Stimulated activated effector memory CD8-positive, alpha-beta T cell treated with anti-CD3 and anti-CD28 coated beads, Interleukin-12 subunit alpha, Interleukin-12 subunit beta, amount 100 ng/mL, for 72 hours (primary cell): Measurements from ENCODE around the gene WDR11.

Experiments used
- ATAC-seq: fragments of 150-1000 bp; cut with Tn5 transposase; 2 replicates; pipeline ENCODE4 v1.10.0; 2021
- DNase-seq, 2 donors: peaks; one replicate each; pipeline ENCODE4 v3.0.0; 2021 to 2022; ENCODE audit warnings: low spot score in 2 of 2
- H3K27ac Mint-ChIP-seq: one replicate; pipeline ENCODE4 v1.8.0; 2022; ENCODE audit warnings: mild to moderate bottlenecking, mixed read lengths
- H3K36me3 Mint-ChIP-seq: one replicate; pipeline ENCODE4 v1.8.0; 2022; ENCODE audit warnings: mild to moderate bottlenecking, mixed read lengths
- H3K4me1 Mint-ChIP-seq: one replicate; pipeline ENCODE4 v1.8.0; 2022; ENCODE audit warnings: mixed read lengths
- H3K4me3 Mint-ChIP-seq: one replicate; pipeline ENCODE4 v1.8.0; 2022; ENCODE audit warnings: mild to moderate bottlenecking, mixed read lengths
- H3K9me3 Mint-ChIP-seq: one replicate; pipeline ENCODE4 v1.8.0; 2022; ENCODE audit warnings: mixed read lengths

The WDR11 gene

GRCh38 chr10:120828763-120829319 is 22.3 kb upstream of the WDR11 start:
- DNase-seq (no peak), ATAC-seq (no peak)
- H3K36me3 Mint-ChIP-seq: no peaks in the 10 kb centered on the region
- H3K9me3 Mint-ChIP-seq: no peaks in the 10 kb centered on the region
- peaks cover 5% of the 10 kb centered on the region for H3K4me1 Mint-ChIP-seq
- no peak overlapping the region for H3K4me3 Mint-ChIP-seq
- no peak overlapping the region for H3K27ac Mint-ChIP-seq

- Mint-ChIP-seq H3K9me3 (no peaks in the 10 kb centered on the region), H3K4me1 (no peaks in the 10 kb centered on the region), H3K36me3 (no peaks in the 10 kb centered on the region), H3K27ac (no peak overlapping the region), H3K4me3 (no peak overlapping the region)
- DNase-seq: no peak
- no peak for ATAC-seq
These were observed 19.1 kb upstream of the WDR11 start for GRCh38 chr10:120832106-120832505.

GRCh38 chr10:120833222-120833928 is 17.8 kb upstream of the WDR11 start:
- DNase-seq (no peak), ATAC-seq (peak; percentile 42)
- H3K27ac Mint-ChIP-seq: no peak overlapping the region

GRCh38 chr10:120835603-120836002 is 15.6 kb upstream of the WDR11 start:
- Mint-ChIP-seq H3K4me3 (no peak overlapping the region), H3K4me1 (no peaks in the 10 kb centered on the region), H3K36me3 (no peaks in the 10 kb centered on the region), H3K9me3 (no peaks in the 10 kb centered on the region), H3K27ac (no peak overlapping the region)
- DNase-seq (no peak), ATAC-seq (no peak)

More at GRCh38 chr10:120833222-120833928, 17.8 kb upstream of the WDR11 start:
- Mint-ChIP-seq H3K4me3 (no peak overlapping the region), H3K9me3 (no peaks in the 10 kb centered on the region), H3K4me1 (no peaks in the 10 kb centered on the region), H3K36me3 (no peaks in the 10 kb centered on the region)

GRCh38 chr10:120838941-120839340 is 12.2 kb upstream of the WDR11 start:
- no peak for DNase-seq
- H3K4me3 Mint-ChIP-seq: no peak overlapping the region
- no peaks in the 10 kb centered on the region for H3K36me3 Mint-ChIP-seq
- H3K9me3 Mint-ChIP-seq: no peaks in the 10 kb centered on the region
- no peak overlapping the region for H3K27ac Mint-ChIP-seq
- ATAC-seq: no peak
- H3K4me1 Mint-ChIP-seq: no peaks in the 10 kb centered on the region

GRCh38 chr10:120841522-120842189 is 9.5 kb upstream of the WDR11 start:
- no peak overlapping the region for H3K27ac Mint-ChIP-seq
- no peak overlapping the region for H3K4me3 Mint-ChIP-seq
- H3K36me3 Mint-ChIP-seq: no peaks in the 10 kb centered on the region
- ATAC-seq (no peak), DNase-seq (no peak)
- no peaks in the 10 kb centered on the region for H3K9me3 Mint-ChIP-seq
- H3K4me1 Mint-ChIP-seq: no peaks in the 10 kb centered on the region

GRCh38 chr10:120854388-120854787 is 3.2 kb downstream of the WDR11 start:
- no peak for DNase-seq
- Mint-ChIP-seq H3K9me3 (peaks cover 4% of the 10 kb centered on the region), H3K36me3 (peaks cover 63% of the 10 kb centered on the region), H3K4me1 (peaks cover 39% of the 10 kb centered on the region), H3K27ac (peak overlapping the region; percentile 30), H3K4me3 (no peak overlapping the region)
- ATAC-seq: no peak

- Mint-ChIP-seq H3K4me3 (no peak overlapping the region), H3K36me3 (peaks cover 82% of the 10 kb centered on the region), H3K9me3 (no peaks in the 10 kb centered on the region), H3K4me1 (no peaks in the 10 kb centered on the region), H3K27ac (no peak overlapping the region)
- ATAC-seq (no peak), DNase-seq (no peak)
These were observed 10.2 kb downstream of the WDR11 start for GRCh38 chr10:120861178-120861855.

- Mint-ChIP-seq H3K4me1 (no peaks in the 10 kb centered on the region), H3K36me3 (peaks cover 88% of the 10 kb centered on the region), H3K27ac (no peak overlapping the region), H3K9me3 (peaks cover 4% of the 10 kb centered on the region), H3K4me3 (no peak overlapping the region)
- ATAC-seq (no peak), DNase-seq (no peak)
These were observed 22.6 kb downstream of the WDR11 start for GRCh38 chr10:120873741-120874140.

GRCh38 chr10:120883071-120883470 is 31.9 kb downstream of the WDR11 start:
- Mint-ChIP-seq H3K36me3 (peaks cover 81% of the 10 kb centered on the region), H3K27ac (no peak overlapping the region), H3K9me3 (no peaks in the 10 kb centered on the region), H3K4me3 (no peak overlapping the region), H3K4me1 (no peaks in the 10 kb centered on the region)
- ATAC-seq (no peak), DNase-seq (no peak)

- peaks cover 83% of the 10 kb centered on the region for H3K36me3 Mint-ChIP-seq
- no peaks in the 10 kb centered on the region for H3K9me3 Mint-ChIP-seq
- H3K4me1 Mint-ChIP-seq: no peaks in the 10 kb centered on the region
- no peak for DNase-seq
- no peak overlapping the region for H3K27ac Mint-ChIP-seq
- H3K4me3 Mint-ChIP-seq: no peak overlapping the region
- no peak for ATAC-seq
These were observed 36.3 kb downstream of the WDR11 start for GRCh38 chr10:120887482-120887881.

GRCh38 chr10:120891365-120891764 is 40.2 kb downstream of the WDR11 start:
- no peak overlapping the region for H3K4me3 Mint-ChIP-seq
- H3K9me3 Mint-ChIP-seq: no peaks in the 10 kb centered on the region
- H3K27ac Mint-ChIP-seq: no peak overlapping the region
- H3K36me3 Mint-ChIP-seq: peaks cover 74% of the 10 kb centered on the region
- no peak for ATAC-seq
- H3K4me1 Mint-ChIP-seq: no peaks in the 10 kb centered on the region
- no peak for DNase-seq

GRCh38 chr10:120894556-120894955 is 43.4 kb downstream of the WDR11 start:
- ATAC-seq (no peak), DNase-seq (no peak)
- Mint-ChIP-seq H3K36me3 (peaks cover 63% of the 10 kb centered on the region), H3K4me1 (no peaks in the 10 kb centered on the region), H3K9me3 (no peaks in the 10 kb centered on the region), H3K4me3 (no peak overlapping the region), H3K27ac (no peak overlapping the region)

GRCh38 chr10:120897343-120897742 is 46.2 kb downstream of the WDR11 start:
- Mint-ChIP-seq H3K4me3 (no peak overlapping the region), H3K4me1 (no peaks in the 10 kb centered on the region), H3K36me3 (peaks cover 63% of the 10 kb centered on the region), H3K27ac (no peak overlapping the region), H3K9me3 (no peaks in the 10 kb centered on the region)
- ATAC-seq (no peak), DNase-seq (no peak)

- no peak overlapping the region for H3K27ac Mint-ChIP-seq
- DNase-seq (no peak), ATAC-seq (no peak)
- no peaks in the 10 kb centered on the region for H3K4me1 Mint-ChIP-seq
- peaks cover 93% of the 10 kb centered on the region for H3K36me3 Mint-ChIP-seq
- no peak overlapping the region for H3K4me3 Mint-ChIP-seq
- H3K9me3 Mint-ChIP-seq: no peaks in the 10 kb centered on the region
These were observed 54.1 kb downstream of the WDR11 start for GRCh38 chr10:120905268-120905667.
